IPS-15b (cell line): ENCODE data around the gene SRSF7.
"Not testable (repeated sequence)": the region's sequence is repeated elsewhere in the genome, so short reads cannot be mapped to it uniquely, and the experiment has no call there.

Source experiments
- H3K27me3 ChIP-seq: one replicate; pipeline ENCODE4 v1.6.1; 2013; ENCODE audit warnings: low read length; ENCODE audit not compliant: control insufficient read depth, insufficient read depth
- H3K36me3 ChIP-seq: one replicate; pipeline ENCODE4 v1.6.1; 2013; ENCODE audit warnings: low read length; ENCODE audit not compliant: control insufficient read depth, insufficient read depth
- H3K4me1 ChIP-seq: one replicate; pipeline ENCODE4 v1.6.1; 2013; ENCODE audit warnings: mild to moderate bottlenecking, low read length; ENCODE audit not compliant: control insufficient read depth, insufficient read depth
- H3K4me3 ChIP-seq: one replicate; pipeline ENCODE4 v1.5.1; 2013; ENCODE audit warnings: low read depth, low read length
- H3K9ac ChIP-seq: one replicate; pipeline ENCODE4 v1.6.1; 2013; ENCODE audit warnings: low read depth, mild to moderate bottlenecking, low read length
- H3K9me3 ChIP-seq: one replicate; pipeline ENCODE4 v1.6.1; 2013; ENCODE audit warnings: mild to moderate bottlenecking, low read length; ENCODE audit not compliant: control insufficient read depth, insufficient read depth

The SRSF7 gene

GRCh38 chr2:38750891-38751595 lies at the start of gene SRSF7:
Gene SRSF7, minus strand, starts transcription at chr2:38751361. Its CDS starts 105 bp downstream, at chr2:38751256.
- H3K4me1 ChIP-seq = peaks cover 13% of the 10 kb centered on the region
- H3K9me3 ChIP-seq = no peaks in the 10 kb centered on the region
- H3K27me3 ChIP-seq = no peaks in the 10 kb centered on the region
- peak within 1 kb of the TSS; percentile 99 for H3K9ac ChIP-seq
- peak within 1 kb of the TSS; percentile 95 for H3K4me3 ChIP-seq
- H3K36me3 ChIP-seq = peaks cover 34% of the 10 kb centered on the region

- H3K9me3 ChIP-seq = no peaks in the 10 kb centered on the region
- no peak overlapping the region for H3K9ac ChIP-seq
- H3K4me1 ChIP-seq = no peaks in the 10 kb centered on the region
- no peak overlapping the region for H3K4me3 ChIP-seq
- H3K27me3 ChIP-seq = no peaks in the 10 kb centered on the region
- no peaks in the 10 kb centered on the region for H3K36me3 ChIP-seq
Measured at GRCh38 chr2:38797953-38798352, 46.8 kb upstream of the SRSF7 start.

GRCh38 chr2:38797250-38797676 lies 46.1 kb upstream of the SRSF7 start:
- Histone ChIP-seq H3K9ac (no peak overlapping the region), H3K4me1 (no peaks in the 10 kb centered on the region), H3K27me3 (no peaks in the 10 kb centered on the region), H3K4me3 (no peak overlapping the region), H3K36me3 (no peaks in the 10 kb centered on the region), H3K9me3 (no peaks in the 10 kb centered on the region)

- not testable (repeated sequence) for H3K4me1 ChIP-seq, H3K9me3 ChIP-seq, H3K27me3 ChIP-seq, H3K9ac ChIP-seq, H3K4me3 ChIP-seq, H3K36me3 ChIP-seq
Measured at GRCh38 chr2:38795016-38795415, 43.9 kb upstream of the SRSF7 start.

GRCh38 chr2:38794235-38794946 lies 43.2 kb upstream of the SRSF7 start:
- Histone ChIP-seq H3K4me3 (no peak overlapping the region), H3K9me3 (no peaks in the 10 kb centered on the region)

GRCh38 chr2:38793511-38793910 lies 42.4 kb upstream of the SRSF7 start:
- H3K27me3 ChIP-seq = no peaks in the 10 kb centered on the region
- H3K9me3 ChIP-seq = no peaks in the 10 kb centered on the region
- H3K4me3 ChIP-seq = no peak overlapping the region

More at GRCh38 chr2:38794235-38794946, 43.2 kb upstream of the SRSF7 start:
- H3K9ac ChIP-seq = no peak overlapping the region
- H3K4me1 ChIP-seq = no peaks in the 10 kb centered on the region
- H3K36me3 ChIP-seq = no peaks in the 10 kb centered on the region
- H3K27me3 ChIP-seq = no peaks in the 10 kb centered on the region

GRCh38 chr2:38792751-38793150 lies 41.6 kb upstream of the SRSF7 start:
- Histone ChIP-seq H3K9ac (no peak overlapping the region), H3K36me3 (no peaks in the 10 kb centered on the region), H3K9me3 (no peaks in the 10 kb centered on the region), H3K27me3 (no peaks in the 10 kb centered on the region), H3K4me1 (no peaks in the 10 kb centered on the region), H3K4me3 (no peak overlapping the region)

More at GRCh38 chr2:38793511-38793910, 42.4 kb upstream of the SRSF7 start:
- no peaks in the 10 kb centered on the region for H3K4me1 ChIP-seq
- no peak overlapping the region for H3K9ac ChIP-seq
- H3K36me3 ChIP-seq = no peaks in the 10 kb centered on the region

GRCh38 chr2:38792321-38792720 lies 41.2 kb upstream of the SRSF7 start:
- H3K9me3 ChIP-seq, H3K27me3 ChIP-seq, H3K9ac ChIP-seq, H3K36me3 ChIP-seq, H3K4me1 ChIP-seq, H3K4me3 ChIP-seq: not testable (repeated sequence)

- Histone ChIP-seq H3K4me3 (no peak overlapping the region), H3K9me3 (no peaks in the 10 kb centered on the region), H3K36me3 (no peaks in the 10 kb centered on the region), H3K9ac (no peak overlapping the region), H3K4me1 (no peaks in the 10 kb centered on the region), H3K27me3 (no peaks in the 10 kb centered on the region)
Measured at GRCh38 chr2:38791744-38792143, 40.6 kb upstream of the SRSF7 start.

GRCh38 chr2:38789691-38790090 lies 38.5 kb upstream of the SRSF7 start:
- no peaks in the 10 kb centered on the region for H3K36me3 ChIP-seq
- no peak overlapping the region for H3K9ac ChIP-seq
- H3K27me3 ChIP-seq = no peaks in the 10 kb centered on the region
- H3K9me3 ChIP-seq = no peaks in the 10 kb centered on the region
- H3K4me1 ChIP-seq = peaks cover 3% of the 10 kb centered on the region
- H3K4me3 ChIP-seq = no peak overlapping the region

GRCh38 chr2:38788306-38788705 lies 37.1 kb upstream of the SRSF7 start:
- H3K9me3 ChIP-seq = no peaks in the 10 kb centered on the region

GRCh38 chr2:38783586-38783985 lies 32.4 kb upstream of the SRSF7 start:
- H3K9ac ChIP-seq = no peak overlapping the region
- peaks cover 3% of the 10 kb centered on the region for H3K4me1 ChIP-seq
- H3K27me3 ChIP-seq = no peaks in the 10 kb centered on the region
- no peak overlapping the region for H3K4me3 ChIP-seq
- H3K9me3 ChIP-seq = no peaks in the 10 kb centered on the region
- H3K36me3 ChIP-seq = peaks cover 3% of the 10 kb centered on the region

More at GRCh38 chr2:38788306-38788705, 37.1 kb upstream of the SRSF7 start:
- H3K9ac ChIP-seq = no peak overlapping the region
- H3K4me3 ChIP-seq = no peak overlapping the region
- H3K4me1 ChIP-seq = peaks cover 3% of the 10 kb centered on the region
- H3K36me3 ChIP-seq = no peaks in the 10 kb centered on the region
- H3K27me3 ChIP-seq = no peaks in the 10 kb centered on the region
